ENCODE measurements around the gene DLX2. TPM values are rescaled to one million over a fixed set of nuclear protein-coding genes. Genes with fewer than 3 reads are reported as not detected.

Gene DLX2
- total and polyA plus RNA-seq, 2 of the 13 experiments (the other 11 are each of a cell fraction or from before 2014, with no cell fraction given): 0.07 to 0.15 TPM

DNA sequence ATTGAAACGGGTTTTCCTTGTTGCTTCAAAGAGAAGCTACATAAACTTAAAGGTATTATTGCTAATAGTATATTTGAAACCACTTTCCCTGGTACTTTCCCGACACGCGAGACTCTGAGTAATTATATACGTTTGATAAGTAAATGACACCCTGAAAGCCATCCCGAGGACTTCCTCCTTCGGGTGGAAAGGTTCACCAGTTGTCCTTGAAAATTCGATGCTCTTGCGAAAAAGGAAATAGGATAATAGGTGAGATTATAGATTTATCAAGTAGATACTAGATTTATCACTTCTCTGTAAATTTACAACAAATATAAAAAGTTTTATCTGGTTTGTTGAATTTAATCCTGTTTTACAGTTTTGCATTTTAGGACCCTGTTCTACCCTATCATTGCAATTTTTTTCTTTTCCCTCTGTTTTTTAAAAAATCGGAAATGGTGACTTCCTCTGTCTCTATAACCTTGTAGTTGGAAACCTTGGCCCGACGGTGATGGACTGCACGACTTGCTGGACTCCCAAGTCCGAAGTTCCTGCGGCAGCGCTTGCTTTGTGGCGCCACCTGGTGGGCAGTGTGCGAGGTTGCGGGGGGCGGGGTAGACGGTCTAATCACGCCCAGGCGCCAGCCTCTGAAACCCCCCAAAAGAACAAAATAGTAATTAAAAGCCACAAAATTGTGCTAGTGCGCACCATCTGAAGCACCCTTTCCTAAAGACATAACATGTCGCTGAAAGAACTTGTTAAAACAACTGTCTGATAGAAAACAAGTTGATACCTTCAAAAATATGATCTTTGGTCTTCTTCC, 972 bp upstream of the DLX2 start (continued):
- TF ChIP-seq IKZF4 (CRISPR knock-in tag; IDR thresholded peaks at IDR 0.05; ENCODE audit: borderline replicate concordance, low read depth, not compliant biosample characterization): no peak
- TF ChIP-seq ZNF496 (CRISPR knock-in tag; IDR thresholded peaks at IDR 0.05; ENCODE audit: insufficient replicate concordance): no peak
- TF ChIP-seq GATA4 (IDR thresholded peaks at IDR 0.05; ENCODE audit: borderline replicate concordance, low read depth): no peak
- no peak for TF ChIP-seq ZC3H13 (CRISPR knock-in tag; IDR thresholded peaks at IDR 0.05)
- TF ChIP-seq TARDBP (CRISPR knock-in tag; IDR thresholded peaks at IDR 0.05): no peak
- TF ChIP-seq KMT2B (CRISPR knock-in tag; IDR thresholded peaks at IDR 0.05): no peak
- TF ChIP-seq, protein P1, sequence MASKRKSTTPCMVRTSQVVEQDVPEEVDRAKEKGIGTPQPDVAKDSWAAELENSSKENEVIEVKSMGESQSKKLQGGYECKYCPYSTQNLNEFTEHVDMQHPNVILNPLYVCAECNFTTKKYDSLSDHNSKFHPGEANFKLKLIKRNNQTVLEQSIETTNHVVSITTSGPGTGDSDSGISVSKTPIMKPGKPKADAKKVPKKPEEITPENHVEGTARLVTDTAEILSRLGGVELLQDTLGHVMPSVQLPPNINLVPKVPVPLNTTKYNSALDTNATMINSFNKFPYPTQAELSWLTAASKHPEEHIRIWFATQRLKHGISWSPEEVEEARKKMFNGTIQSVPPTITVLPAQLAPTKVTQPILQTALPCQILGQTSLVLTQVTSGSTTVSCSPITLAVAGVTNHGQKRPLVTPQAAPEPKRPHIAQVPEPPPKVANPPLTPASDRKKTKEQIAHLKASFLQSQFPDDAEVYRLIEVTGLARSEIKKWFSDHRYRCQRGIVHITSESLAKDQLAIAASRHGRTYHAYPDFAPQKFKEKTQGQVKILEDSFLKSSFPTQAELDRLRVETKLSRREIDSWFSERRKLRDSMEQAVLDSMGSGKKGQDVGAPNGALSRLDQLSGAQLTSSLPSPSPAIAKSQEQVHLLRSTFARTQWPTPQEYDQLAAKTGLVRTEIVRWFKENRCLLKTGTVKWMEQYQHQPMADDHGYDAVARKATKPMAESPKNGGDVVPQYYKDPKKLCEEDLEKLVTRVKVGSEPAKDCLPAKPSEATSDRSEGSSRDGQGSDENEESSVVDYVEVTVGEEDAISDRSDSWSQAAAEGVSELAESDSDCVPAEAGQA (IDR thresholded peaks at IDR 0.05; ENCODE audit: low read depth): no peak
- TF ChIP-seq, protein P1 (CRISPR knock-in tag; IDR thresholded peaks at IDR 0.05; ENCODE audit: borderline replicate concordance): no peak
- TF ChIP-seq, protein P2, sequence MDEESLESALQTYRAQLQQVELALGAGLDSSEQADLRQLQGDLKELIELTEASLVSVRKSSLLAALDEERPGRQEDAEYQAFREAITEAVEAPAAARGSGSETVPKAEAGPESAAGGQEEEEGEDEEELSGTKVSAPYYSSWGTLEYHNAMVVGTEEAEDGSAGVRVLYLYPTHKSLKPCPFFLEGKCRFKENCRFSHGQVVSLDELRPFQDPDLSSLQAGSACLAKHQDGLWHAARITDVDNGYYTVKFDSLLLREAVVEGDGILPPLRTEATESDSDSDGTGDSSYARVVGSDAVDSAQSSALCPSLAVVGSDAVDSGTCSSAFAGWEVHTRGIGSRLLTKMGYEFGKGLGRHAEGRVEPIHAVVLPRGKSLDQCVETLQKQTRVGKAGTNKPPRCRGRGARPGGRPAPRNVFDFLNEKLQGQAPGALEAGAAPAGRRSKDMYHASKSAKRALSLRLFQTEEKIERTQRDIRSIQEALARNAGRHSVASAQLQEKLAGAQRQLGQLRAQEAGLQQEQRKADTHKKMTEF (CRISPR knock-in tag; IDR thresholded peaks at IDR 0.05): 0 out of 2 replicates have a peak, but pooled peaks have one; percentile 57
- peak; percentile 71; the same call in 1 of the 2 replicates for TF ChIP-seq MTA1 (CRISPR knock-in tag; IDR thresholded peaks at IDR 0.05; ENCODE audit: borderline replicate concordance)
- no peak for TF ChIP-seq NFE2L2 (IDR thresholded peaks at IDR 0.05; ENCODE audit: low read length)
- no peak for TF ChIP-seq MEIS2 (CRISPR knock-in tag; IDR thresholded peaks at IDR 0.05)
- no peak; the same call in 1 of the 2 replicates for TF ChIP-seq RCOR2 (CRISPR knock-in tag; IDR thresholded peaks at IDR 0.05)
- TF ChIP-seq, protein P3, sequence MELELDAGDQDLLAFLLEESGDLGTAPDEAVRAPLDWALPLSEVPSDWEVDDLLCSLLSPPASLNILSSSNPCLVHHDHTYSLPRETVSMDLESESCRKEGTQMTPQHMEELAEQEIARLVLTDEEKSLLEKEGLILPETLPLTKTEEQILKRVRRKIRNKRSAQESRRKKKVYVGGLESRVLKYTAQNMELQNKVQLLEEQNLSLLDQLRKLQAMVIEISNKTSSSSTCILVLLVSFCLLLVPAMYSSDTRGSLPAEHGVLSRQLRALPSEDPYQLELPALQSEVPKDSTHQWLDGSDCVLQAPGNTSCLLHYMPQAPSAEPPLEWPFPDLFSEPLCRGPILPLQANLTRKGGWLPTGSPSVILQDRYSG (CRISPR knock-in tag; IDR thresholded peaks at IDR 0.05): no peak; the same call in 1 of the 2 replicates
- no peak for TF ChIP-seq PAX8 (CRISPR knock-in tag; IDR thresholded peaks at IDR 0.05; ENCODE audit: borderline replicate concordance)
- TF ChIP-seq ZNF121 (CRISPR knock-in tag; IDR thresholded peaks at IDR 0.05): peak; percentile 89
- no peak for TF ChIP-seq HOXD1 (CRISPR knock-in tag; IDR thresholded peaks at IDR 0.05)
- no peak for TF ChIP-seq ZMYM3 (CRISPR knock-in tag; IDR thresholded peaks at IDR 0.05)
- TF ChIP-seq TRIM24 (CRISPR knock-in tag; IDR thresholded peaks at IDR 0.05): no peak
- no peak for TF ChIP-seq FOXK2 (IDR thresholded peaks at IDR 0.05)
- no peak for TF ChIP-seq FIP1L1 (IDR thresholded peaks at IDR 0.05; ENCODE audit: borderline replicate concordance, insufficient read depth, low read depth, low read length)
